HEK293 (cell line): ENCODE data around the gene ZNF718.
"Not testable (repeated sequence)": the region's sequence is repeated elsewhere in the genome, so short reads cannot be mapped to it uniquely, and the experiment has no call there.

Source experiments
- CTCF ChIA-PET: fragments of 350-600 bp; formaldehyde crosslinking; extraction: SDS; loops from one replicate; lab custom pipeline; 2021; ENCODE audit warnings: antibody characterized with exemption; lab: Yijun Ruan, JAX
- POLR2A ChIA-PET: fragments of 300-600 bp; formaldehyde crosslinking; extraction: SDS; loops from one replicate; lab custom pipeline; 2020; ENCODE audit warnings: antibody characterized with exemption, inconsistent platforms; lab: Yijun Ruan, JAX
- H3K27ac ChIP-seq: fragments of 200-500 bp; sonication (Bioruptor generic); 2 replicates; pipeline ENCODE4 v1.5.1; 2014; ENCODE audit warnings: low read depth, low read length, control low read depth, inconsistent platforms; ENCODE audit errors: extremely low read depth
- H3K36me3 ChIP-seq, 2 experiments: fragments of 200-500 bp in 1 of 2; sonication (Bioruptor generic) in 1 of 2; 1 replicate in 1 of 2; 2 replicates in 1 of 2; pipeline ENCODE4 v1.5.1; 2014 to 2017; ENCODE audit warnings: inconsistent platforms in 2 of 2, low read length in 2 of 2; ENCODE audit not compliant: control insufficient read depth in 2 of 2, insufficient read depth in 1 of 2
- H3K4me1 ChIP-seq: fragments of 200-500 bp; sonication (Bioruptor generic); 2 replicates; pipeline ENCODE4 v1.5.1; 2014; ENCODE audit warnings: mild to moderate bottlenecking, low read length, inconsistent platforms; ENCODE audit not compliant: control insufficient read depth, insufficient read depth
- H3K4me3 ChIP-seq: 2 replicates; pipeline ENCODE4 v1.5.1; 2011; ENCODE audit warnings: low read depth, mild to moderate bottlenecking, control low read depth, low read length, moderate library complexity
- H3K9me3 ChIP-seq: fragments of 200-500 bp; sonication (Bioruptor generic); 2 replicates; pipeline ENCODE4 v1.5.1; 2014; ENCODE audit warnings: low read depth, low read length, inconsistent platforms; ENCODE audit not compliant: control insufficient read depth, insufficient read depth
- HOXA7 ChIP-seq: sonication (generic); formaldehyde crosslinking; IDR thresholded peaks from 2 replicates; pipeline ENCODE4 v1.8.1; 2022; ENCODE audit warnings: missing genetic modification reagents, borderline replicate concordance
- ZBTB11 ChIP-seq: fragments of 450-650 bp; formaldehyde crosslinking; conservative IDR thresholded peaks from 2 replicates; pipeline ENCODE4 v1.5.1; 2016; ENCODE audit warnings: low read depth, missing biosample characterization, missing genetic modification characterization
- ZBTB49 ChIP-seq: fragments of 450-650 bp; formaldehyde crosslinking; IDR thresholded peaks from 2 replicates; pipeline ENCODE4 v1.5.1; 2016; ENCODE audit warnings: missing biosample characterization, missing genetic modification characterization, low read depth
- ZNF121 ChIP-seq: fragments of 450-650 bp; formaldehyde crosslinking; IDR thresholded peaks from 2 replicates; pipeline ENCODE4 v1.5.1; 2016; ENCODE audit warnings: missing biosample characterization, missing genetic modification characterization
- ZNF184 ChIP-seq: fragments of 450-650 bp; IDR thresholded peaks from 2 replicates; pipeline ENCODE4 v1.5.1; 2018; ENCODE audit warnings: missing biosample characterization, mild to moderate bottlenecking, missing genetic modification characterization
- ZNF221 ChIP-seq: fragments of 450-650 bp; formaldehyde crosslinking; IDR thresholded peaks from 2 replicates; pipeline ENCODE4 v1.5.1; 2017; ENCODE audit warnings: missing biosample characterization, missing genetic modification characterization, borderline replicate concordance
- ZNF24 ChIP-seq: fragments of 450-650 bp; formaldehyde crosslinking; IDR thresholded peaks from 2 replicates; pipeline ENCODE4 v1.5.1; 2016; ENCODE audit warnings: missing biosample characterization, missing genetic modification characterization
- ZNF302 ChIP-seq: fragments of 450-650 bp; formaldehyde crosslinking; IDR thresholded peaks from 2 replicates; pipeline ENCODE4 v1.5.1; 2016; ENCODE audit warnings: missing biosample characterization, missing genetic modification characterization, low read depth
- ZNF394 ChIP-seq: fragments of 450-650 bp; formaldehyde crosslinking; IDR thresholded peaks from 2 replicates; pipeline ENCODE4 v1.5.1; 2016; ENCODE audit warnings: missing biosample characterization, missing genetic modification characterization, mild to moderate bottlenecking, moderate library complexity, borderline replicate concordance
- ZNF426 ChIP-seq: fragments of 450-650 bp; formaldehyde crosslinking; IDR thresholded peaks from 2 replicates; pipeline ENCODE4 v1.5.1; 2017; ENCODE audit warnings: missing biosample characterization, missing genetic modification characterization, mild to moderate bottlenecking, inconsistent platforms, moderate library complexity
- ZNF449 ChIP-seq: fragments of 450-650 bp; formaldehyde crosslinking; IDR thresholded peaks from 2 replicates; pipeline ENCODE4 v1.5.1; 2017; ENCODE audit warnings: missing biosample characterization, mild to moderate bottlenecking, missing genetic modification characterization, moderate library complexity
- ZNF518A ChIP-seq: fragments of 450-650 bp; formaldehyde crosslinking; conservative IDR thresholded peaks from 2 replicates; pipeline ENCODE4 v1.5.1; 2016; ENCODE audit warnings: low read depth, missing biosample characterization, missing genetic modification characterization
- ZNF623 ChIP-seq: fragments of 450-650 bp; formaldehyde crosslinking; IDR thresholded peaks from 2 replicates; pipeline ENCODE4 v1.5.1; 2016; ENCODE audit warnings: missing biosample characterization, missing genetic modification characterization
- ZNF629 ChIP-seq: fragments of 450-650 bp; formaldehyde crosslinking; IDR thresholded peaks from 2 replicates; pipeline ENCODE4 v1.5.1; 2017; ENCODE audit warnings: missing biosample characterization, missing genetic modification characterization
- ZNF747 ChIP-seq: fragments of 450-650 bp; formaldehyde crosslinking; IDR thresholded peaks from 2 replicates; pipeline ENCODE4 v1.5.1; 2016; ENCODE audit warnings: missing biosample characterization, missing genetic modification characterization

The ZNF718 gene

GRCh38 chr4:182225-182624 is 57.9 kb downstream of the ZNF718 start (continued):
- TF ChIP-seq ZBTB11 (peak; percentile 58; the same call in 1 of the 2 replicates), ZNF518A (tag by site-specific recombination) (peak; percentile 83), ZNF629 (tag by site-specific recombination) (0 out of 2 replicates have a peak, but pooled peaks have one; percentile 24), ZNF426 (tag by site-specific recombination) (peak; percentile 67), ZNF623 (tag by site-specific recombination) (peak; percentile 51; the same call in 1 of the 2 replicates), ZNF394 (tag by site-specific recombination) (peak; percentile 79; the same call in 1 of the 2 replicates)

GRCh38 chr4:188091-188490 is 63.8 kb downstream of the ZNF718 start:
- no peaks in the 10 kb centered on the region for H3K4me1 ChIP-seq
- no peak for TF ChIP-seq ZNF426 (tag by site-specific recombination)
- TF ChIP-seq ZNF121 = no peak
- no peak for TF ChIP-seq ZNF302 (tag by site-specific recombination)
- no peak for TF ChIP-seq ZNF24 (tag by site-specific recombination)
- CTCF ChIA-PET = no interaction called here
- POLR2A ChIA-PET = no interaction called here
- H3K36me3 ChIP-seq = no peaks in the 10 kb centered on the region
- H3K9me3 ChIP-seq = no peaks in the 10 kb centered on the region
- H3K4me3 ChIP-seq = no peak overlapping the region
- H3K27ac ChIP-seq = no peak overlapping the region

- H3K9me3 ChIP-seq, POLR2A ChIA-PET, H3K4me1 ChIP-seq, H3K27ac ChIP-seq, CTCF ChIA-PET, H3K36me3 ChIP-seq, H3K4me3 ChIP-seq: not testable (repeated sequence)
Measured at GRCh38 chr4:195159-195558, 70.9 kb downstream of the ZNF718 start.

- CTCF ChIA-PET = interaction anchor here (0.5 kb wide), 1 partner anchor 60 kb away, joined by 4 read pairs; no protein-coding TSS in a partner anchor
- Histone ChIP-seq H3K27ac (no peak overlapping the region), H3K36me3 (peaks cover 0 to 22% of the 10 kb centered on the region in 2 experiments; a peak in 1 of 3 replicates), H3K4me1 (no peaks in the 10 kb centered on the region), H3K4me3 (no peak overlapping the region), H3K9me3 (no peaks in the 10 kb centered on the region)
- POLR2A ChIA-PET = no interaction called here
- TF ChIP-seq ZNF449 (tag by site-specific recombination) (no peak), ZNF184 (tag by site-specific recombination) (no peak), HOXA7 (no peak), ZBTB49 (tag by site-specific recombination) (no peak), ZNF221 (tag by site-specific recombination) (no peak), ZNF747 (tag by site-specific recombination) (no peak), ZNF623 (tag by site-specific recombination) (no peak)
Measured at GRCh38 chr4:200936-201335, 76.6 kb downstream of the ZNF718 start.
